Mucosa of stomach (tissue), 1 donor: ENCODE measurements around the gene CARNS1.

Experiments used
- H3K27me3 ChIP-seq: one replicate; pipeline ENCODE4 v1.7.0; 2013; ENCODE audit warnings: mild to moderate bottlenecking, low read length; ENCODE audit not compliant: control insufficient read depth, insufficient read depth
- H3K36me3 ChIP-seq: one replicate; pipeline ENCODE4 v1.7.0; 2013; ENCODE audit warnings: low read length; ENCODE audit not compliant: control insufficient read depth, insufficient read depth
- H3K4me1 ChIP-seq: one replicate; pipeline ENCODE4 v1.7.0; 2013; ENCODE audit warnings: mild to moderate bottlenecking, low read length; ENCODE audit not compliant: control insufficient read depth, insufficient read depth
- H3K4me3 ChIP-seq: one replicate; pipeline ENCODE4 v1.7.0; 2013; ENCODE audit warnings: low read length
- H3K9ac ChIP-seq: one replicate; pipeline ENCODE4 v1.7.0; 2013; ENCODE audit warnings: mild to moderate bottlenecking, low read length, moderate library complexity
- H3K9me3 ChIP-seq: one replicate; pipeline ENCODE4 v1.7.0; 2013; ENCODE audit warnings: mild to moderate bottlenecking, low read length, moderate library complexity; ENCODE audit not compliant: control insufficient read depth
- donor health status: Pancreatic carcinoma.

CARNS1 gene

DNA sequence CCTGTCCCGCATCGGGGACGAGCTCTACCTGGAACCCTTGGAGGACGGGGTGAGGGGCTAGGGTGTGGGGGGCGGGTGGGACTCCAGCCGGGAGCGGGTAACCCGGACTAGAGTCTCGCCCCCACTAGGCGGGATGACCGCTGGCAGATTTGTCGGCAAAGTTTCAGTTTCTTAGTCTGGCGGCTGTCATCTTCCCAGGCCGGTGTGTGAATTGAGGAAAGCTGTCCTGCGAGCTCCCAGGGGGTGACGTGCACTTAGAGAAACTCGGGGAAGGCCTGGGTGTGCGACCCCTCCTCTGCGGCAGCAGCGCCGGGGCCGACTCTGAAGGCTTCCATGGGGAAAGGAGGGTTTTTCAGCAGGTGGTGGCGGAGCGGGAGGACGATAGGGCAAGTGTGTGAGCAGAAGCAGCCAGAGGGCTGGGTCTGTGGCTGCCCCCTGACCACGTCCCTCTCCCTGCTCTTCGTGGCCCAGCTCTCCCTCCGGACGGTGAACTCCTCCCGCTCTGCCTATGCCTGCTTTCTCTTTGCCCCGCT lies 23.2 kb upstream of the CARNS1 start:
- Histone ChIP-seq H3K36me3 (no peaks in the 10 kb centered on the region), H3K9ac (peak overlapping the region; percentile 89), H3K27me3 (no peaks in the 10 kb centered on the region), H3K4me3 (peak overlapping the region; percentile 82), H3K9me3 (no peaks in the 10 kb centered on the region), H3K4me1 (peaks cover 11% of the 10 kb centered on the region)

DNA sequence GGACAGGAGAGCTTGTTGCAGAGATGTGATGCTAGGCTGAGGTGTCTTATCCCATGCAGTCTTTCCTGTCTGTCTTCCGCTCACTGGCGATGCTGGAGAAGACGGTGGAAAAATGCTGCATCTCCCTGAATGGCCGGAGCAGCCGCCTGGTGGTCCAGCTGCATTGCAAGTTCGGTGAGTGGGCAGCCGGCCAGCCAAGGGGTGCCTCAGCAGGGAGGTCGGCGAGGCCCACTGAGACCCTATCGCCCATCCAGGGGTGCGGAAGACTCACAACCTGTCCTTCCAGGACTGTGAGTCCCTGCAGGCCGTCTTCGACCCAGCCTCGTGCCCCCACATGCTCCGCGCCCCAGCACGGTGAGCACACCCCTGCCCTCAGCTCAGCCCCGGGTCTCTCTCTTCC lies 22.0 kb upstream of the CARNS1 start:
- Histone ChIP-seq H3K36me3 (peaks cover 11% of the 10 kb centered on the region), H3K27me3 (no peaks in the 10 kb centered on the region), H3K9ac (no peak overlapping the region), H3K4me1 (peaks cover 11% of the 10 kb centered on the region), H3K9me3 (no peaks in the 10 kb centered on the region), H3K4me3 (no peak overlapping the region)

DNA sequence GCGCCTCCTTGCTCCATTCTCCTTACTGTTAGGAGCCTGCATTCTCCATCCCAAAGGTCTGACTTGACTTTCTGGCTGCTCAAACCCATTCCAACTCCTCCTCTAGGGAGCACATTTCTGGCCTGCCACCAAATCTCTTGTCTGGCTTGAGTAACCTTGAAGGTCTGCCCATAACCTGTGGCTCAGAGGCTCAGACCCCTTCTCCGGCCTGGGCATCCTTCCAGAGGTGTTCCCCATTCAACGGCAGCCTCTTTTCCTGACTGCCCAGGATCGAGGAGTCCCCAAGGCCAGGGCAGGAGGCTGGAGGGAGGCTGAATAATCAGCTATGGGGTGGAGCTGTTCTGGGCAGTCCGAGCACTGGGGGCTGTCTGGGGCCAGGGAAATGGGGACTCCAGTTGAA lies 21.5 kb upstream of the CARNS1 start:
- Histone ChIP-seq H3K36me3 (peaks cover 11% of the 10 kb centered on the region), H3K4me1 (peaks cover 11% of the 10 kb centered on the region), H3K4me3 (no peak overlapping the region), H3K9ac (no peak overlapping the region), H3K9me3 (no peaks in the 10 kb centered on the region), H3K27me3 (no peaks in the 10 kb centered on the region)

DNA sequence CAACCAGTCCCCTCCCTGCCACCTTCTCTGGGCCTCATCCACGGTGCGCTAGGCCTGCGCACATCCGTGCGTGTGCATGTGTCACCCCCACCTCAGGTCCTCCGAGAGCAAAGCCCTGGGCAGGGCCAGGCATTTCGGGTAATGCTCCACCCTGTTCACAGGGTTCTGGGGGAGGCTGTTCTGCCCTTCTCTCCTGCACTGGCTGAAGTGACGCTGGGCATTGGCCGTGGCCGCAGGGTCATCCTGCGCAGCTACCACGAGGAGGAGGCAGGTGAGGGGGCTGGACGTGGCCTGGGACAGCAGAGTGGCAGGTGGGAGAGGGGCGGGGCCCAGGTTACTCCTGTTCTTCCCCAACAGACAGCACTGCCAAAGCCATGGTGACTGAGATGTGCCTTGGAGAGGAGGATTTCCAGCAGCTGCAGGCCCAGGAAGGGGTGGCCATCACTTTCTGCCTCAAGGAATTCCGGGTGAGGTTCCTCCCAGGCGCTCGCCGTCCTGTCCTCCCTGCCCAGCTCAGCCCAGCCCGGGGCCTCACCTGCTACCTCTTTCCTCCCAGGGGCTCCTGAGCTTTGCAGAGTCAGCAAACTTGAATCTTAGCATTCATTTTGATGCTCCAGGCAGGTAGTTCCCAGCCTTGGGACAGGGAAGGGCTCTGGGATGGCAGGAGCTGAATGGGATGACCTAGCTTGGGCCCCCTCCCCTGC lies 19.8 kb upstream of the CARNS1 start:
- H3K9me3 ChIP-seq = no peaks in the 10 kb centered on the region
- H3K27me3 ChIP-seq = no peaks in the 10 kb centered on the region
- peaks cover 11% of the 10 kb centered on the region for H3K36me3 ChIP-seq

DNA sequence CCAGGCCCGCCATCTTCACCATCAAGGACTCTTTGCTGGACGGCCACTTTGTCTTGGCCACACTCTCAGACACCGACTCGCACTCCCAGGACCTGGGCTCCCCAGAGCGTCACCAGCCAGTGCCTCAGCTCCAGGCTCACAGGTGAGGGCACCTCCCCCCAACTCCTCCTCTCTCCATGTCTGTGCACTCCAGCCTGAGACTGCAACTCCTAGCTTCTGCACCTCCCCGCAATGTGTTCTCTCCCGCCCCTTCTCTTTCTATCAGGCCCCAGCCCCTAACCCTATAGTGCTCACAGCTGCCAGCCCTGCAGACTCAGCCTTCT lies 19.3 kb upstream of the CARNS1 start:
- Histone ChIP-seq H3K36me3 (peaks cover 11% of the 10 kb centered on the region), H3K4me1 (peaks cover 19% of the 10 kb centered on the region), H3K9me3 (no peaks in the 10 kb centered on the region), H3K4me3 (no peak overlapping the region), H3K27me3 (no peaks in the 10 kb centered on the region), H3K9ac (no peak overlapping the region)

More for the DNA sequence above, 19.8 kb upstream of the CARNS1 start:
- H3K4me1 ChIP-seq = peaks cover 18% of the 10 kb centered on the region
- no peak overlapping the region for H3K9ac ChIP-seq
- H3K4me3 ChIP-seq = no peak overlapping the region

DNA sequence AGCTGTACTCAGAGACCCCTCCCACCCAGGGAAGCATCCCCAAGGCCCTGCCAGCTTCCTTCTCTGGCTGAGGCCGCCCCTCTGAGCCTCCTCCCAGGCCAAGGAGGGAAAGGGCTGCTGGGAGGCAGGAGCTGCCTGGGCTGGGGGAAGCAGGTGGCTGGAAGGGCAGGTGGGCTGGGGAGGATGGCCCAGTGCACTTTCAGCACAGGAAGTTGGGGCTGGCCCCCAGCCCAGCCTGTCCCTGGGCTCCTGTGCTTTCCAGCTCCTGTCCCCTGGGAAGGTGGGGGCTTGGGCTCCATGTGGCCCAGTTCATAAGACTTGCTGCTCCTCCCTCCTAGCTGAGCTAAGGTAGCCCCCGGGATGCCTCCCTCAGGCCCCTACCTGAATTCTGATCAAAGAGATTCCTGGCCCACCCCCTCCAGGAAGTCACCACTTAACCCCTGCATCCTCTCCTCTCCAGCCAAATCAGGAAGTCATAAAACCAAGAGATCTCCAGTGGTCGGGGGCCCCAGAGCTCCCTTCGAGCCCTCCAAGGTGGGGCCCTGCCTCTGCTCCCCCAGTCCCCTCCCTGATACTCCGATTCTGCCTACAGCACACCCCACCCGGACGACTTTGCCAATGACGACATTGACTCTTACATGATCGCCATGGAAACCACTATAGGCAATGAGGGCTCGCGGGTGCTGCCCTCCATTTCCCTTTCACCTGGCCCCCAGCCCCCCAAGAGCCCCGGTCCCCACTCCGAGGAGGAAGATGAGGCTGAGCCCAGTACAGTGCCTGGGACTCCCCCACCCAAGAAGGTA lies 18.7 kb upstream of the CARNS1 start:
- H3K9me3 ChIP-seq = no peaks in the 10 kb centered on the region
- H3K27me3 ChIP-seq = no peaks in the 10 kb centered on the region
- H3K4me3 ChIP-seq = no peak overlapping the region
- no peak overlapping the region for H3K9ac ChIP-seq
- peaks cover 16% of the 10 kb centered on the region for H3K4me1 ChIP-seq
- peaks cover 11% of the 10 kb centered on the region for H3K36me3 ChIP-seq

DNA sequence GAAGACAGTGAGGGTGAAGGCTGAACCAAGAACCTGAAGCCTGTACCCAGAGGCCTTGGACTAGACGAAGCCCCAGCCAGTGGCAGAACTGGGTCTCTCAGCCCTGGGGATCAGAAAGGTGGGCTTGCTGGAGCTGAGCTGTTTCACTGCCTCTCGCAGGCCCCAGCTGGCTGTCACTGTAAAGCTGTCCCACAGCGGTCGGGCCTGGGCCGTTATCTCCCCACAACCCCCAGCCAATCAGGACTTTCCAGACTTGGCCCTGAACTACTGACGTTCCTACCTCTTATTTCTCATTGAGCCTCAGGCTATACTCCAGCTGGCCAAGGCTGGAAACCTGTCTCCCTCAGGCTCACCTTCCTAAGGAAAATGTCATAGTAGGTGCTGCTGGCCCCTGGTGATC lies 17.9 kb upstream of the CARNS1 start:
- H3K4me3 ChIP-seq = no peak overlapping the region
- no peak overlapping the region for H3K9ac ChIP-seq
- peaks cover 19% of the 10 kb centered on the region for H3K4me1 ChIP-seq
- H3K27me3 ChIP-seq = no peaks in the 10 kb centered on the region
- H3K36me3 ChIP-seq = peaks cover 11% of the 10 kb centered on the region
- no peaks in the 10 kb centered on the region for H3K9me3 ChIP-seq

DNA sequence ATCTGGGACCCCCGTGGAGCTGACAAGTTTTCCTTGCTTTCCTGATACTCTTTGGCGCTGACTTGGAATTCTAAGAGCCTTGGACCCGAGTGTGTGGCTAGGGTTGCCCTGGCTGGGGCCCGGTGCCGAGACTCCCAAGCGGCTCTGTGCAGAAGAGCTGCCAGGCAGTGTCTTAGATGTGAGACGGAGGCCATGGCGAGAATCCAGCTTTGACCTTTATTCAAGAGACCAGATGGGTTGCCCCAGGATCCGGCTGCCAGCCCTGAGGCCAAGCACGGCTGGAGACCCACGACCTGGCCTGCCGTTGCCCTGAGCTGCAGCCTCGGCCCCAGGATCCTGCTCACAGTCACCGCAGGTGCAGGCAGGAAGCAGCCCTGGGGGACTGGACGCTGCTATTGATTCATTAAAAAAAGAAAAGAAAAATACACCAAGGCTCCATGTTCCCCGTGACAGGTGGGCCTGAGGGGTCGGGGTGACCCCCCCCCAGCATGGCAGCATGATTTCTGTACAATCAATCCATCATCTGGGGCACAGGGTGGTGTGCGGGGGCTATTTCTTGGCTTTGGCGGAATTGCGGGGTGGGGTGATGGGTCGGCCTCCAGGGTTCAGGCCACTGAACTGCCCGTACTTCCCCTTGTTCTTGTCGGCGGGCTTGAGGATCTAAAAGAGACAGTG lies 17.4 kb upstream of the CARNS1 start:
- Histone ChIP-seq H3K36me3 (peaks cover 11% of the 10 kb centered on the region), H3K4me1 (peaks cover 16% of the 10 kb centered on the region), H3K9ac (no peak overlapping the region), H3K4me3 (no peak overlapping the region), H3K27me3 (no peaks in the 10 kb centered on the region), H3K9me3 (no peaks in the 10 kb centered on the region)

DNA sequence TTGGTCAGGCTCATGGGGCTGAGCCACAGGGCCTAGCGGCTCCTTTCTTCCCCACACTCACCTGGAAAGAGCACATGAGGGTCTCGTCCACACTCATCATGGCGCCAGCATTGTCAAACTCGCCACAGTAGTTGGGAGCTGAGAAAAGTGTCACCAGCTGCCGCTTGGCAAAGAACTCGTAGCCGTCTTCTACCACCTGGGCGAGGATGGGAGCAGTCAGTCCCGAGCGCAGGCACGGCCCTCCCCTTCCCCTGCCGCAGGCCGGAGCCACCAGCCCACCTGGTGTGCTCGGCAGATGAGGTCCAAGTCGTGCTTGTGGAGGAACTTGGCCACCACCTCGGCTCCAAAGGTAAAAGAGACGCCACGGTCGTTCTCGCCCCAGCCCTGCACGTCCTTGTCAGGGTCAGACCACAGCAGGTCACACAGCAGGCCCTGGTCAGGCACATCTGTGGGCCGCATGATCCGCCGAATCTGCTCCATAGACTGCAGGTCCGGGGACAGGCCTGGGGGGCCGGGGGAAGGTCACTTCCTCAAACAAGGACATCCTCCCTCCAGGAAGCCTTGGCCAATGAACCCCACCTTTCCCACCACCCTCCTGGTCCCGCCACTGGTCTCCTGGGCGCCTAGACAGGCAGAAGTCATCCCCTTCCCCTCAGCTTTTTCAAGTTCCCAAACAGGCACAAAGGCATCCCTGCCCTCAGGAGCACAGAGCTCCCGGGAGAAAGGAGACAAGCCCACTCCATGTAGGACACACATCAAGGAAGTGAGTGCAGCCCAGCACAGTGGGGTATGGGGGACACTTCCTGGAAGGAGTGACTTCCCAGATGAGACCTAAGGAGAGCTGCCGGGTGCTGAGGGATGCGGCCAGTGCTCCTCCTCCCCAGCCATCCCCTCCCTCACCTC lies 16.6 kb upstream of the CARNS1 start:
- H3K9ac ChIP-seq = peak overlapping the region; percentile 22
- no peaks in the 10 kb centered on the region for H3K27me3 ChIP-seq
- peaks cover 11% of the 10 kb centered on the region for H3K36me3 ChIP-seq
- no peaks in the 10 kb centered on the region for H3K9me3 ChIP-seq
- peaks cover 16% of the 10 kb centered on the region for H3K4me1 ChIP-seq
- H3K4me3 ChIP-seq = no peak overlapping the region

DNA sequence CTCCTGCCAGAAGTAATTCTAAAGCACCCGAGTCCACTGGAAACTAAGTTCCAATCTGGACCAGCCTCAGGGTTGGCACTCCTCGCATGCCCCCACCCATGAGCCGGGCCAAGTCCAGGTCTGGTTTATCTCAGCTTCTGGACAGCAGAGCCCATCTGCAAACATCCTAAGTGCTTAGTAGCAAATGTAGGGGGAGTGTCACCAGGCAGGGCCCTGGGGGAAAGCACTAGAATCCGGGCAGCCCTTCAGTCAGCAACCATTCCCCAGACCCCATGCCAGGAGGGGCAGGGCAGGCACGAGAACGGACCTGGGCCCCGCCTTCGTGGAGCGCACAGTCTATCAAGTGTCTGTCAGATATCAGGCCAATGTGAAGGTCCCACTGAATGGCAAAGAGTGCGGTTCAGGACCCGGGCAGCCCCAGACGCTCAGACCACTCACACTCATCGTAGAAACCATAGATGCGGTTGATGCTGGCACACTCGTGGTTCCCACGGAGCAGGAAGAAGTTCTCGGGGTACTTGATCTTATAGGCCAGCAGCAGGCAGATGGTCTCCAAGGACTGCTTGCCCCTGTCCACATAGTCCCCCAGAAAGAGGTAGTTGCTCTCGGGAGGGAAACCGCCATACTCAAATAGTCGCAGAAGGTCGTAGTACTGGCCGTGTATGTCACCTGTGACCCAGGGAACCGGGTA lies 15.1 kb upstream of the CARNS1 start:
- peaks cover 11% of the 10 kb centered on the region for H3K36me3 ChIP-seq

DNA sequence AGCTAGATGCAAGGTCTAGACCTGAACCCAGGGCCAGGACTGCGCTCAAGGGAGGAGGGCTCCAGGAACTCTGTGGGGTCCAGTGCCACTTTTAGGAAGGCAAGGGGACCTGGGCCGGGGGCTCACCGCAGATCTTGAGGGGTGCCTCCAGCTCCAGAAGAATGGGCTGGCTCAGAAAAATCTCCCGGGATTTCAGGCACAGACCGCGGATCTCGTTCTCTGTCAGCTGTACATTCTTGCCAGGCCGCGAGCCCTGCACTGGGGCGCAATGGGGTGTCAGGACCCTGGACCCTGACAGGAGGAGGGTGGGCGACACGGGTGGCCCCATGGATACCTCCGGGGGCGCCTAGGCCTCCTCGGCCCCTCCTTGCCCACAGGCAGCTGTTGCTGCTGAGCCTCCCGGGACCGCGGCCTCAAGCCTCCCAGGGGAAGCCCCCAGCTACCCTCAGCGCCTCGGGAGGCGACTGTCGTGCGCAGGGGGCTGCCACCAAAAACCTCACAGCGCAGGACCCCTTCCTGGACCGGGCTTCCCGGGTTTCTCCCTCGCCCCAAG lies 14.5 kb upstream of the CARNS1 start:
- Histone ChIP-seq H3K9ac (peak overlapping the region; percentile 93), H3K9me3 (no peaks in the 10 kb centered on the region), H3K27me3 (no peaks in the 10 kb centered on the region), H3K4me3 (peak overlapping the region; percentile 82), H3K36me3 (peaks cover 11% of the 10 kb centered on the region), H3K4me1 (peaks cover 16% of the 10 kb centered on the region)

More for the DNA sequence above, 15.1 kb upstream of the CARNS1 start:
- peaks cover 16% of the 10 kb centered on the region for H3K4me1 ChIP-seq
- no peaks in the 10 kb centered on the region for H3K27me3 ChIP-seq
- peak overlapping the region; percentile 82 for H3K4me3 ChIP-seq
- H3K9ac ChIP-seq = peak overlapping the region; percentile 93
- no peaks in the 10 kb centered on the region for H3K9me3 ChIP-seq
